ENCODE results near the gene PLCD3. TPM values are rescaled to one million over a fixed set of nuclear protein-coding genes. Genes with fewer than 3 reads are reported as not detected.

Gene PLCD3
- total and polyA plus RNA-seq, 2 of the 13 experiments (the other 11 are each of a cell fraction or from before 2014, with no cell fraction given), result 11.3 to 39.1 TPM

DNA sequence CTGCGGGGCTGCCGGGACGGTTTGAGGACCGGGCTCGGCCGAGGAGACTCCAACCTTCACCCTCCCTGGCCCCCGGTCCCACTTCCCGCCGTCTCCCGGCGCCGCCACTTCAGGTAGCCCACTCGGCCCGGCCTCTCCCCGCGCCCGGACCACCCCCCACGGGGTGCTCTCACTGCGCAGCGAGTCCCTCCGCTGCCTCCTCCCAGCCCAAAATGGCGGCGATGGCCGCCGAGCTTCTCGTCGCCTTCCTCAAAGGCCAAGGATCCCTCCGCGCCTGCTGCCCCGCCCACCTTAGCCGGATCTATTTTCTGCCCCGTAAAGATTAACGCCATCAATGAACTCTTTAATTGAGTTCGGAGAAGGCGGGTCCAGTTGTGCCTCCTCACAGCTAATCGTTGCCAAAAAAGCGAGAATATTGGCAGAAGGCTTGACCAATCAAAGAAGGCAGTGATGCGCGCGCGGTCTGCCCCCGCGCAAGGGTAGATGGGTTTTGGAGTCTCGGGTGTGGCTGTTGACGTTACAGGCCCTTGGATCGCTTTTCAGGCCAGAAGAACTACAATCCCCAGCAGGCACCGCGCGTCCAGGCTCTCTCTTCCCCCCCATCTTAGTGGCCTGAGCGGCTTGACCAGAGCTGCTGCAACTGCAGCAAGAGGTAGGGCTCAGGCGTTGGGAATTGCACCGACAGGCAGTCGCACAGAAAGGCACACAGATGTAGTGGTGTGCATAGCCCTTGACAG is 29.1 kb upstream of the PLCD3 start, which contains the start of gene HEXIM2 (continued):
- TF ChIP-seq, protein P1, sequence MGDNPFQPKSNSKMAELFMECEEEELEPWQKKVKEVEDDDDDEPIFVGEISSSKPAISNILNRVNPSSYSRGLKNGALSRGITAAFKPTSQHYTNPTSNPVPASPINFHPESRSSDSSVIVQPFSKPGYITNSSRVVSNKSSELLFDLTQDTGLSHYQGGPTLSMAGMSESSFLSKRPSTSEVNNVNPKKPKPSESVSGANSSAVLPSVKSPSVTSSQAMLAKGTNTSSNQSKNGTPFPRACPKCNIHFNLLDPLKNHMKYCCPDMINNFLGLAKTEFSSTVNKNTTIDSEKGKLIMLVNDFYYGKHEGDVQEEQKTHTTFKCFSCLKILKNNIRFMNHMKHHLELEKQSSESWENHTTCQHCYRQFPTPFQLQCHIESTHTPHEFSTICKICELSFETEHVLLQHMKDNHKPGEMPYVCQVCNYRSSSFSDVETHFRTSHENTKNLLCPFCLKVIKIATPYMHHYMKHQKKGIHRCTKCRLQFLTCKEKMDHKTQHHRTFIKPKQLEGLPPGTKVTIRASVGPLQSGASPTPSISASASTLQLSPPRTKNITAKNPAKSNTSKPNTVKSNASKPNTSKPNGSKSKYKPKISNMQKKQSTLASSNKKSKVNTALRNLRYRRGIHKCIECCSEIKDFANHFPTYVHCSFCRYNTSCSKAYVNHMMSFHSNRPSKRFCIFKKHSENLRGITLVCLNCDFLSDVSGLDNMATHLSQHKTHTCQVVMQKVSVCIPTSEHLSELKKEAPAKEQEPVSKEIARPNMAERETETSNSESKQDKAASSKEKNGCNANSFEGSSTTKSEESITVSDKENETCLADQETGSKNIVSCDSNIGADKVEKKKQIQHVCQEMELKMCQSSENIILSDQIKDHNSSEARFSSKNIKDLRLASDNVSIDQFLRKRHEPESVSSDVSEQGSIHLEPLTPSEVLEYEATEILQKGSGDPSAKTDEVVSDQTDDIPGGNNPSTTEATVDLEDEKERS (CRISPR knock-in tag; IDR thresholded peaks at IDR 0.05), result peak; percentile 24; the same call in 1 of the 2 replicates
- peak; percentile 56 for TF ChIP-seq HNRNPLL (IDR thresholded peaks at IDR 0.05; ENCODE audit: low read depth, low read length, poor library complexity, severe bottlenecking)
- 0 out of 2 replicates have a peak, but pooled peaks have one; percentile 52 for TF ChIP-seq ZNF274 (CRISPR knock-in tag; IDR thresholded peaks at IDR 0.05)
- TF ChIP-seq MTF2 (CRISPR knock-in tag; IDR thresholded peaks at IDR 0.05; ENCODE audit: borderline replicate concordance), result peak; percentile 84; the same call in 1 of the 2 replicates
- no peak; the same call in 1 of the 2 replicates for TF ChIP-seq ZBTB1 (CRISPR knock-in tag; IDR thresholded peaks at IDR 0.05; ENCODE audit: borderline replicate concordance)
- TF ChIP-seq NFKB2 (CRISPR knock-in tag; IDR thresholded peaks at IDR 0.05; ENCODE audit: borderline replicate concordance), result peak; percentile 97
- no peak for TF ChIP-seq RORA (CRISPR knock-in tag; IDR thresholded peaks at IDR 0.05)
- TF ChIP-seq REL (CRISPR knock-in tag; conservative IDR thresholded peaks at IDR 0.05), result peak; percentile 27; the same call in 1 of the 2 replicates
- TF ChIP-seq ZNF816 (CRISPR knock-in tag; IDR thresholded peaks at IDR 0.05; ENCODE audit: borderline replicate concordance), result no peak
- no peak for TF ChIP-seq IRX3 (CRISPR knock-in tag; IDR thresholded peaks at IDR 0.05; ENCODE audit: borderline replicate concordance, low read depth)
- TF ChIP-seq ZMYM4 (CRISPR knock-in tag; IDR thresholded peaks at IDR 0.05), result peak; percentile 68; the same call in 1 of the 2 replicates
- TF ChIP-seq, protein P2, sequence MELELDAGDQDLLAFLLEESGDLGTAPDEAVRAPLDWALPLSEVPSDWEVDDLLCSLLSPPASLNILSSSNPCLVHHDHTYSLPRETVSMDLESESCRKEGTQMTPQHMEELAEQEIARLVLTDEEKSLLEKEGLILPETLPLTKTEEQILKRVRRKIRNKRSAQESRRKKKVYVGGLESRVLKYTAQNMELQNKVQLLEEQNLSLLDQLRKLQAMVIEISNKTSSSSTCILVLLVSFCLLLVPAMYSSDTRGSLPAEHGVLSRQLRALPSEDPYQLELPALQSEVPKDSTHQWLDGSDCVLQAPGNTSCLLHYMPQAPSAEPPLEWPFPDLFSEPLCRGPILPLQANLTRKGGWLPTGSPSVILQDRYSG (CRISPR knock-in tag; IDR thresholded peaks at IDR 0.05), result peak; percentile 4; the same call in 1 of the 2 replicates
- peak; percentile 70; the same call in 1 of the 2 replicates for TF ChIP-seq ZNF383 (CRISPR knock-in tag; IDR thresholded peaks at IDR 0.05; ENCODE audit: borderline replicate concordance)
- TF ChIP-seq, protein P3, sequence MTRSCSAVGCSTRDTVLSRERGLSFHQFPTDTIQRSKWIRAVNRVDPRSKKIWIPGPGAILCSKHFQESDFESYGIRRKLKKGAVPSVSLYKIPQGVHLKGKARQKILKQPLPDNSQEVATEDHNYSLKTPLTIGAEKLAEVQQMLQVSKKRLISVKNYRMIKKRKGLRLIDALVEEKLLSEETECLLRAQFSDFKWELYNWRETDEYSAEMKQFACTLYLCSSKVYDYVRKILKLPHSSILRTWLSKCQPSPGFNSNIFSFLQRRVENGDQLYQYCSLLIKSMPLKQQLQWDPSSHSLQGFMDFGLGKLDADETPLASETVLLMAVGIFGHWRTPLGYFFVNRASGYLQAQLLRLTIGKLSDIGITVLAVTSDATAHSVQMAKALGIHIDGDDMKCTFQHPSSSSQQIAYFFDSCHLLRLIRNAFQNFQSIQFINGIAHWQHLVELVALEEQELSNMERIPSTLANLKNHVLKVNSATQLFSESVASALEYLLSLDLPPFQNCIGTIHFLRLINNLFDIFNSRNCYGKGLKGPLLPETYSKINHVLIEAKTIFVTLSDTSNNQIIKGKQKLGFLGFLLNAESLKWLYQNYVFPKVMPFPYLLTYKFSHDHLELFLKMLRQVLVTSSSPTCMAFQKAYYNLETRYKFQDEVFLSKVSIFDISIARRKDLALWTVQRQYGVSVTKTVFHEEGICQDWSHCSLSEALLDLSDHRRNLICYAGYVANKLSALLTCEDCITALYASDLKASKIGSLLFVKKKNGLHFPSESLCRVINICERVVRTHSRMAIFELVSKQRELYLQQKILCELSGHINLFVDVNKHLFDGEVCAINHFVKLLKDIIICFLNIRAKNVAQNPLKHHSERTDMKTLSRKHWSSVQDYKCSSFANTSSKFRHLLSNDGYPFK (CRISPR knock-in tag; IDR thresholded peaks at IDR 0.05; ENCODE audit: borderline replicate concordance), result peak; percentile 99
- no peak; the same call in 1 of the 2 replicates for TF ChIP-seq ZNF546 (CRISPR knock-in tag; conservative IDR thresholded peaks at IDR 0.05)
- TF ChIP-seq CENPX (CRISPR knock-in tag; IDR thresholded peaks at IDR 0.05), result no peak
- no peak for TF ChIP-seq SMARCC2 (IDR thresholded peaks at IDR 0.05)
- TF ChIP-seq, protein P4, sequence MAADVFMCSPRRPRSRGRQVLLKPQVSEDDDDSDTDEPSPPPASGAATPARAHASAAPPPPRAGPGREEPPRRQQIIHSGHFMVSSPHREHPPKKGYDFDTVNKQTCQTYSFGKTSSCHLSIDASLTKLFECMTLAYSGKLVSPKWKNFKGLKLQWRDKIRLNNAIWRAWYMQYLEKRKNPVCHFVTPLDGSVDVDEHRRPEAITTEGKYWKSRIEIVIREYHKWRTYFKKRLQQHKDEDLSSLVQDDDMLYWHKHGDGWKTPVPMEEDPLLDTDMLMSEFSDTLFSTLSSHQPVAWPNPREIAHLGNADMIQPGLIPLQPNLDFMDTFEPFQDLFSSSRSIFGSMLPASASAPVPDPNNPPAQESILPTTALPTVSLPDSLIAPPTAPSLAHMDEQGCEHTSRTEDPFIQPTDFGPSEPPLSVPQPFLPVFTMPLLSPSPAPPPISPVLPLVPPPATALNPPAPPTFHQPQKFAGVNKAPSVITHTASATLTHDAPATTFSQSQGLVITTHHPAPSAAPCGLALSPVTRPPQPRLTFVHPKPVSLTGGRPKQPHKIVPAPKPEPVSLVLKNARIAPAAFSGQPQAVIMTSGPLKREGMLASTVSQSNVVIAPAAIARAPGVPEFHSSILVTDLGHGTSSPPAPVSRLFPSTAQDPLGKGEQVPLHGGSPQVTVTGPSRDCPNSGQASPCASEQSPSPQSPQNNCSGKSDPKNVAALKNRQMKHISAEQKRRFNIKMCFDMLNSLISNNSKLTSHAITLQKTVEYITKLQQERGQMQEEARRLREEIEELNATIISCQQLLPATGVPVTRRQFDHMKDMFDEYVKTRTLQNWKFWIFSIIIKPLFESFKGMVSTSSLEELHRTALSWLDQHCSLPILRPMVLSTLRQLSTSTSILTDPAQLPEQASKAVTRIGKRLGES (CRISPR knock-in tag; IDR thresholded peaks at IDR 0.05; ENCODE audit: borderline replicate concordance), result no peak
- peak; percentile 64; the same call in 1 of the 2 replicates for TF ChIP-seq KLF11 (CRISPR knock-in tag; IDR thresholded peaks at IDR 0.05)
